ENCODE data around the gene EGLN1. TPM values are rescaled to one million over a fixed set of nuclear protein-coding genes. Genes with fewer than 3 reads are reported as not detected.

Gene EGLN1
- total RNA-seq, 1 experiment from 2014 or later, result 27.1 TPM

- POLR2A ChIA-PET, result no interaction called here
- CTCF ChIA-PET, result interaction anchor here (0.5 kb wide), 1 partner anchor 245 kb away, joined by 3 read pairs; no protein-coding TSS in a partner anchor
- DNase-seq (ENCODE audit: low read depth, low spot score), result no peak
Measured at GRCh38 chr1:231347961-231348360, 74.1 kb downstream of the EGLN1 start.

More at GRCh38 chr1:231347961-231348360, 74.1 kb downstream of the EGLN1 start:
- RAD21 ChIA-PET (ENCODE audit: low non-redundant PET in 1 of 2, low total read pairs in 2 of 2, uncharacterized antibody in 2 of 2, unreplicated experiment in 2 of 2), result no interaction called here
- no peaks in the 10 kb centered on the region for H4K20me1 ChIP-seq (ENCODE audit: insufficient read depth)
- H3K36me3 ChIP-seq (ENCODE audit: control insufficient read depth in 1 of 2, insufficient read depth in 2 of 2, low read length in 2 of 2), result peaks cover 22 to 23% of the 10 kb centered on the region in 2 experiments; a peak in 3 of 4 replicates
- no peaks in the 10 kb centered on the region for H3K9me3 ChIP-seq (ENCODE audit: control insufficient read depth in 1 of 2, insufficient read depth in 1 of 2, low read depth in 1 of 2, low read length in 2 of 2)
- H3K27ac ChIP-seq (ENCODE audit: low read depth, low read length), result no peak overlapping the region
- no peak for TF ChIP-seq SP1 (IDR thresholded peaks at IDR 0.05; ENCODE audit: low read depth)
- TF ChIP-seq ZBTB33 (IDR thresholded peaks at IDR 0.05; ENCODE audit: extremely low read depth, insufficient replicate concordance, low read length), result no peak
- TF ChIP-seq TCF7L2 (IDR thresholded peaks at IDR 0.05; ENCODE audit: borderline replicate concordance, extremely low read depth, insufficient read depth, insufficient read length), result no peak
- TF ChIP-seq JUND (IDR thresholded peaks at IDR 0.05), result no peak
- no peak for TF ChIP-seq POLR2AphosphoS5 (IDR thresholded peaks at IDR 0.05; ENCODE audit: low read depth, low read length)
- no peak for TF ChIP-seq REST (IDR thresholded peaks at IDR 0.05; ENCODE audit: low read depth)
- TF ChIP-seq EZH2 (IDR thresholded peaks at IDR 0.05), result no peak
- no peak for TF ChIP-seq SRF (IDR thresholded peaks at IDR 0.05; ENCODE audit: low read depth)
- TF ChIP-seq ELF1 (IDR thresholded peaks at IDR 0.05; ENCODE audit: borderline replicate concordance, low read depth), result no peak
- TF ChIP-seq MAX (IDR thresholded peaks at IDR 0.05), result no peak
- TF ChIP-seq ATF3 (IDR thresholded peaks at IDR 0.05), result no peak
- no peak for TF ChIP-seq YY1 (IDR thresholded peaks at IDR 0.05; ENCODE audit: extremely low read depth, insufficient replicate concordance, low read depth, low read length)
- TF ChIP-seq CTCF (IDR thresholded peaks at IDR 0.05 in 2 of 3, conservative IDR thresholded peaks at IDR 0.05 in 1 of 3; ENCODE audit: borderline replicate concordance in 1 of 3, insufficient read depth in 1 of 3, low read depth in 2 of 3, low read length in 2 of 3), result no peak
- intact Hi-C loops (cut with micrococcal nuclease), result no loop called here
- peaks cover 15% of the 10 kb centered on the region; the same call in 1 of the 2 replicates for H3K79me2 ChIP-seq (ENCODE audit: insufficient read depth, low read length)
- no peak overlapping the region for H3K9ac ChIP-seq (ENCODE audit: low read length)
- H3K4me3 ChIP-seq (replicated peaks in 1 of 2; ENCODE audit: low read depth in 1 of 2, low read length in 2 of 2), result no peak overlapping the region
- no TSS peak for BruUV-seq (replicated peaks)
- H3K27me3 ChIP-seq (ENCODE audit: insufficient read depth, low read length), result no peaks in the 10 kb centered on the region
- no peak for ATAC-seq
- H2AFZ ChIP-seq (ENCODE audit: low read depth, low read length, poor library complexity, severe bottlenecking), result no peak overlapping the region
- no peaks in the 10 kb centered on the region for H3K4me1 ChIP-seq (ENCODE audit: control insufficient read depth in 1 of 2, insufficient read depth in 2 of 2, low read length in 2 of 2)
- no peak overlapping the region for H3K4me2 ChIP-seq (ENCODE audit: low read length)
- H3K9me2 ChIP-seq (ENCODE audit: insufficient read depth), result no peaks in the 10 kb centered on the region

All from HCT116 (cell line).